Suppressor macrophage treated with lipopolysaccharide for 1 hour (primary cell): ENCODE results near the gene SPDYC.

Experiments
- DNase-seq, 3 donors: peaks; one replicate each; pipeline ENCODE4 v3.0.0-alpha.2; 2020 to 2022

SPDYC gene

DNA sequence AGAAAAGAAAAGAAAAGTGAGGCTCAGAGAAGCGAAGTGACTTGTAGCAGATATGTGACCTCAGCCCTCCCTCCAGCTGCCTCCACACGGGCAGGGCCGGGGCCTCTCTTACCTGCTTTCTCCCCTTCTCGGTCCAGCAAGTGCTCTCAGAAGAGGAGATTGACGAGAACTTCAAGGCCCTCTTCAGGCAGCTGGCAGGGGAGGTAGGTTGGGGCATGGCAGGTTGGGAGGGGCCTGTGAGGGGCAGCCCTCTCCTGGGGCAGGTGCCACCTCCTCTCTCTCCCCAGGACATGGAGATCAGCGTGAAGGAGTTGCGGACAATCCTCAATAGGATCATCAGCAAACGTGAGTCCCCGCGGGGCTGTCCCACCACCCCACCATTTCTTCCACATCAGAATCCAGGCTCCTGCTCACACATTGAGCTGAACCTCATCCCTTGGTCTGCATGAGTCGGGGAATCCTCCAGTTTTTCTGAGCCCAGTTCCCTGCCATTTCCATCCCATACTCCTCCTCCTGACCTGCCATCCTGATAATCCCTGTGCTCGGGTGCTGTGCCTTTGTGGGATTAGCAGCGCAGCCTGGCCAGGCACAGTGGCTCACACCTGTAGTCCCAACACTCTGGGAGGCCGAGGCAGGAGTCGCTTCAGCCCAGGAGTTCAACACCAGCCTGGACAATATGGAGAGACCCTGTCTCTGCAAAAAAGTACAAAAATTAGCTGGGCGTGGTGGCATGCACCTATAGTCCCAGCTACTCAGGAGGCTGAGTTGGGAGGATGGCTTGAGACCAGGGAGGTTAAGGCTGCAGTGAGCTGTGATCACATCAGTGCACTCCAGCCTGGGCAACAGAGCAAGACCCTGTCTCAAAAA, 38.1 kb downstream of the SPDYC start:
- DNase-seq: no peak

DNA sequence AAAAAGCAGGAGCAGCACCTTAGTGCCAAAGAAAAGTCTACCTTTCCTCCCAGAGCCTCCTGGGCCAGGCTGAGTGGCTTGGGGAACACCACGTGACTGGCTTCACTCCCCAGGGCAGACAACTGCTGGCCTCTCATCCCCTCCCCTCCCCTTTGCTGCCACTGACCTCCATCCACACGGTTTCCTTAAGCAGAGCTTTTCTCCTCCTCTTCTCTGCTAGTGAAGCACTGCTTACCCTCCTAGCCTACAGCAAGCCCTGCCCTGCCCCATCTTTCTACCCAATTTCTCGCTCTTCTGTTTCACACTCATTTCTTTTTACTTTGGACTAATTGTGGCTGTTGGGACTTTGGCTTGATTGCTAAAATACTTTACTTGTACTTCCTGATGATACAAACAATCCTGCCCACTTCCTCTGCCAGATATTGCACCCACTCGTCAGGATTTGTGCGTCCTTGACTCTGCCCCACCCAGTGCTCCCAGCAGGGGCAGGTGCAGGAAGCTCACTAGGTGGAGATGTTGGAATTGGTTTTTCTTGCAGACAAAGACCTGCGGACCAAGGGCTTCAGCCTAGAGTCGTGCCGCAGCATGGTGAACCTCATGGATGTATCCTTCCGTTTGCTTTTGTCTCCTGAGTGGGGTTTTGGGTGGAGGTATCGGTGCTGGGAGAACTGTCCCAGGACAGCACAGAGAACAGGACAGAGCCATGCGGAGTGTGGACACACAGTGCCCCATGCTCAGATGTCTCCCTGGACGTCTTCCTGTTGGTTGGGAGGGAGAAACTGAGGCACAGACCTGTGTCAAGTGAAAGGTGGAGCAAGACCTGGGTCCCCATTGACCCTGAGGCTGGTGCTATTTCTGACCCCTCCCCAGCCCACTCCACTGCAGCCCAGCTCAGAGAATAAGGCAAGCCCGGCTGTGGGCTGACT, 39.0 kb downstream of the SPDYC start:
- DNase-seq: no peak

- DNase-seq: no peak
Measured at GRCh38 chr11:65209711-65210360, 39.8 kb downstream of the SPDYC start.

DNA sequence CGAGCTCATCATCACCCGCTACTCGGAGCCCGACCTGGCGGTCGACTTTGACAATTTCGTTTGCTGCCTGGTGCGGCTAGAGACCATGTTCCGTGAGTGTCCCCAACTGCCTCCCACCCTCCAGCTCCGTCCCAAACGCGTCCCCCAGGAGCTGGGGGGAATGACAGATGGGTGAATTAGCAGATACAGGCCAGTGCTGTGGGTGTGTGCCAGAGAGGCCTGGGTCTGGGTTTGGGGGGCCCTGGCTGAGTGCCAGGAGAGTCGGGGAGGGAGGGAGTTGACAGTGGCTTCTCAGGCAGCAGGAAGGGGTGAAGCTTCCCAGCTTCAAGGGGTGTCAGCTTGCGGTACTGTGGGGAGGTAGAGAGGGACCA, 40.3 kb downstream of the SPDYC start:
- no peak for DNase-seq

GRCh38 chr11:65210748-65211147, 40.7 kb downstream of the SPDYC start:
- no peak for DNase-seq

DNA sequence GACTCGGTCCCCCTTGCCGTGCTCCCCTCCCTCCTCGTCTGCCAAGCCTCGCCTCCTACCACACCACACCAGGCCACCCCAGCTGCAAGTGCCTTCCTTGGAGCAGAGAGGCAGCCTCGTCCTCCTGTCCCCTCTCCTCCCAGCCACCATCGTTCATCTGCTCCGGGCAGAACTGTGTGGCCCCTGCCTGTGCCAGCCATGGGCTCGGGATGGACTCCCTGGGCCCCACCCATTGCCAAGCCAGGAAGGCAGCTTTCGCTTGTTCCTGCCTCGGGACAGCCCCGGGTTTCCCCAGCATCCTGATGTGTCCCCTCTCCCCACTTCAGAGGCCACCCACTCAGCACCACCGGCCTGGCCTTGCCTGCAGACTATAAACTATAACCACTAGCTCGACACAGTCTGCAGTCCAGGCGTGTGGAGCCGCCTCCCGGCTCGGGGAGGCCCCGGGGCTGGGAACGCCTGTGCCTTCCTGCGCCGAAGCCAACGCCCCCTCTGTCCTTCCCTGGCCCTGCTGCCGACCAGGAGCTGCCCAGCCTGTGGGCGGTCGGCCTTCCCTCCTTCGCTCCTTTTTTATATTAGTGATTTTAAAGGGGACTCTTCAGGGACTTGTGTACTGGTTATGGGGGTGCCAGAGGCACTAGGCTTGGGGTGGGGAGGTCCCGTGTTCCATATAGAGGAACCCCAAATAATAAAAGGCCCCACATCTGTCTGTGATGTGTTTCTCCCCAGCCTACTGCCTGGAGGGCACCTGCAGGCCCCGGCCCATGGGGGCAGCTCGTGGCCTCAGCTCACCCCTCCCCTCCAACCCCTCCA, 41.5 kb downstream of the SPDYC start:
- no peak for DNase-seq

DNA sequence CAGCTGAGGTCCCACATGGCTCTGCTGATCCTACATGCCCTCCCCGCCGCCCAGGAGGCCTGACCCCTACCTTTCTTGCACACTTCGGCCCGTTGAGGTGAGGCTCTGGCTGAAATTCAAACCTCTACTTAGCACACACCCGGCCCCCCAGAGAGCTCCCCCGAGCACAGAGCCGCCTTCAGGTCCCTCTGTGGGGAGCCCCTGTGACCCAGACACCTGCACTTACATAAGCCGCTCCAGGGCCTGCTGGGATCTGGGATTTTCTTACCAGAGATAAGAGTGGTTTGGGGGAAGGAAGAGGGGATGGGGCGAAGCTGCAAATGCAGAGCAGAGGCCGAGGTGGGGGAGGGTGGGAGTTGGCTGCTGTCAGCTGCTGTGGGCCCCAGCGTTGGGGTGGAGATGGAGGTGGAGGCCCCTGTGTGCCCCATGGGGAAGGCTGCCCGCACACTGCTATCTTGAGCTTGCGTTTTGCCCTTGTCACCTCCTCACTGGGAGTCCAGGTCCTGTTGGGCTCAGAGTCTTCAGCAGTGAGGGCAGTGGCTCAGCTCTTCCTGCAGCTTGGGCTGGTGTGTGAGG, 42.3 kb downstream of the SPDYC start:
- no peak for DNase-seq

DNA sequence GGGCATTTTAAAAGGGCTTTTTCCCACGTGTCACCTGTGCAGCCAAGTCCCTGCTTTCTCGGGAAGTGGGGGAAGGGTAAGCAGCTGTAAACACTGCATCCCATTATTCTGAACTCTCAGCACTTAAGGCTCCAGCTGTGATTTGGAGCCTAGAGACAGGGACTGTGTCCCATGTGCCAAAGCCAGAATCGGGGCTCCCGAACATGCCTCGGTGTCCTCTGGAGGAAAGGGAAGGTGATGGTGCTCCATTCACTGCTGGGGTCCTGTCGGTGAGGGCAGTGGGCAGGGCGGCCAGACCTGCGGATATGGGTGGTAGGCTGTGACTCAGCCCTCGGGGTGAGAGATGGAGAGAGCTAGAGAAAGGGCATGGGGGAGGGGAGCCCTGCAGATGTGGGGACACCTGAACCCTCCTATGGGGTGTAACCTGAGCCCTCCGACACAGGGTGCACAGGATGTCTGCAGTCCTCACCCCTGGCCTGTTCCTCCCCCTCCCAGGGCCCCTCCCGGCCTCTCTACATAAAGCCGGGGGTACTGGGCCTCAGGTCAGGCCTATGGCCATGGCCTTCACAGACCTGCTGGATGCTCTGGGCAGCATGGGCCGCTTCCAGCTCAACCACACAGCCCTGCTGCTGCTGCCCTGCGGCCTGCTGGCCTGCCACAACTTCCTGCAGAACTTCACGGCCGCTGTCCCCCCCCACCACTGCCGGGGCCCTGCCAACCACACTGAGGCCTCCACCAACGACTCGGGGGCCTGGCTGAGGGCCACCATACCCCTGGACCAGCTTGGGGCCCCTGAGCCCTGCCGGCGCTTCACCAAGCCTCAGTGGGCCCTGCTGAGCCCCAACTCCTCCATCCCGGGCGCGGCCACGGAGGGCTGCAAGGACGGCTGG, 43.5 kb downstream of the SPDYC start:
- DNase-seq: no peak

- DNase-seq: no peak
Measured at GRCh38 chr11:65214212-65214845, 44.3 kb downstream of the SPDYC start.

GRCh38 chr11:65215441-65216076, 45.5 kb downstream of the SPDYC start:
- peak; percentile 43 to 67 (median 50) for DNase-seq

- no peak for DNase-seq
Measured at GRCh38 chr11:65216830-65217229, 46.8 kb downstream of the SPDYC start.

GRCh38 chr11:65217441-65218423, 47.7 kb downstream of the SPDYC start:
- no peak for DNase-seq

- DNase-seq: no peak
Measured at GRCh38 chr11:65218446-65218845, 48.4 kb downstream of the SPDYC start.

DNA sequence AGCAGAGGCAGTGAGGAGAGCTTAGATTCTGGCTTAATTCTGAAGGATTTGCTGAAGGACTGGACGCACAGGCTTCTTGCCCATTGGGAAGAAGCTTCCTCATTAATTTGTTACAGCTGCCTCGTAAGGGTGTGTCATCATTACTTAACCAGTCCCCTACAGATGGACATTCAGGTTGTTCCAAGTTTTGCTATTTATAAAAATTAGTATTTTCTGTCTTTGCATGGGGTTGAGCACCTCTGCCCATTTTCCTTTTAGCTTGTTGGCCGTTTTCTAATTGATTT, 49.8 kb downstream of the SPDYC start:
- peak; percentile 42 to 60 (median 46) for DNase-seq

DNA sequence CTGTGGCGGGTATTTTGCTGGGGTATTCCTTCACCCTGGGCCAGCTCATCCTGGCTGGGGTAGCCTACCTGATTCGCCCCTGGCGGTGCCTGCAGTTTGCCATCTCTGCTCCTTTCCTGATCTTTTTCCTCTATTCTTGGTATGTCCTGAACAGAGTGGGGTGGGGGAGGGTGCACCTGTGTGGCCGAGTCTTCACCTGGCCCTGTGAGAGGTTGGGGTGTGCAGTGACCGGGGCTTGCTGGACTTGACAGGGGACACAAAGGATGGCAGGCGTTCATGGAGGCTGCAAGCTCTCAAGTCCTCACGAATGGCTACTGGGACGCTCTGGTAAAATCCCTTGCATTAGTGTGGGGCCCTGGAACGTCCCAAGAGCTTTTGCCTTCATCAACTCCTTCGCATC, 51.0 kb downstream of the SPDYC start:
- no peak for DNase-seq
